Left ventricle myocardium inferior (tissue), 1 donor: ENCODE results near the gene HSBP1L1. TPM values are rescaled to one million over a fixed set of nuclear protein-coding genes. Genes with fewer than 3 reads are reported as not detected.
A peak's percentile ranks its signal among the peaks of the same experiment; 100 is the strongest.

Source experiments
- DNase-seq: peaks from one replicate; pipeline ENCODE4 v3.0.0-alpha.2; 2020
- H3K27ac ChIP-seq: fragments of 200-600 bp; replicated peaks from 2 replicates; pipeline ENCODE4 v1.8.0; 2021
- H3K27me3 ChIP-seq: fragments of 200-600 bp; 2 replicates; pipeline ENCODE4 v1.8.0; 2021; ENCODE audit warnings: low read depth
- H3K36me3 ChIP-seq: fragments of 200-600 bp; 2 replicates; pipeline ENCODE4 v1.8.0; 2021
- H3K4me1 ChIP-seq: fragments of 200-600 bp; 2 replicates; pipeline ENCODE4 v1.8.0; 2021
- H3K4me3 ChIP-seq: fragments of 200-600 bp; 2 replicates; pipeline ENCODE4 v1.8.0; 2021; ENCODE audit warnings: mild to moderate bottlenecking, moderate library complexity
- H3K9me3 ChIP-seq: fragments of 200-600 bp; replicated peaks from 2 replicates; pipeline ENCODE4 v1.8.0; 2021
- intact Hi-C: fragments of 100-400 bp; cut with micrococcal nuclease; formaldehyde crosslinking; loops from one replicate; pipeline ENCODE4 v1.11.0; 2022
- long read RNA-seq: library from polyadenylated mRNA; unstranded; transcript quantifications from one replicate; pipeline ENCODE4 v2.0.0, GENCODE V29; 2021
- total RNA-seq: library from RNA; stranded (reverse); fragmentation: NEBNext Ultra II Directional; extraction: Animal tissue kit (Norgen Biotek cat#: 25700); gene quantifications from one replicate; pipeline ENCODE4 v1.2.1, GENCODE V29; 2021
- TF ChIP-seq, protein P1 (sequence below): fragments of 200-600 bp; IDR thresholded peaks from 2 replicates; pipeline ENCODE4 v1.8.0; 2021; ENCODE audit warnings: antibody characterized with exemption, mild to moderate bottlenecking, borderline replicate concordance
- donor health status: DM: no; HTN: yes; CAD: no; lungs with severe emphysema.

Gene HSBP1L1
- 12.2 TPM for total RNA-seq
- long read RNA-seq, partial matches to known transcripts, result 0 of 7 reads
- long read RNA-seq, other reads (novel, unspliced or antisense), result 1 of 7 reads

- DNase-seq, result peak; percentile 70
- H3K27me3 ChIP-seq, result peaks cover 17% of the 10 kb centered on the region
- H3K36me3 ChIP-seq, result peaks cover 9% of the 10 kb centered on the region
- H3K27ac ChIP-seq, result peak within 1 kb of the TSS; percentile 81
- intact Hi-C loops, result no loop called here
- peak within 1 kb of the TSS; percentile 77 for H3K4me3 ChIP-seq
- H3K4me1 ChIP-seq, result peaks cover 19% of the 10 kb centered on the region
- no peaks in the 10 kb centered on the region for H3K9me3 ChIP-seq
- TF ChIP-seq, protein P1, sequence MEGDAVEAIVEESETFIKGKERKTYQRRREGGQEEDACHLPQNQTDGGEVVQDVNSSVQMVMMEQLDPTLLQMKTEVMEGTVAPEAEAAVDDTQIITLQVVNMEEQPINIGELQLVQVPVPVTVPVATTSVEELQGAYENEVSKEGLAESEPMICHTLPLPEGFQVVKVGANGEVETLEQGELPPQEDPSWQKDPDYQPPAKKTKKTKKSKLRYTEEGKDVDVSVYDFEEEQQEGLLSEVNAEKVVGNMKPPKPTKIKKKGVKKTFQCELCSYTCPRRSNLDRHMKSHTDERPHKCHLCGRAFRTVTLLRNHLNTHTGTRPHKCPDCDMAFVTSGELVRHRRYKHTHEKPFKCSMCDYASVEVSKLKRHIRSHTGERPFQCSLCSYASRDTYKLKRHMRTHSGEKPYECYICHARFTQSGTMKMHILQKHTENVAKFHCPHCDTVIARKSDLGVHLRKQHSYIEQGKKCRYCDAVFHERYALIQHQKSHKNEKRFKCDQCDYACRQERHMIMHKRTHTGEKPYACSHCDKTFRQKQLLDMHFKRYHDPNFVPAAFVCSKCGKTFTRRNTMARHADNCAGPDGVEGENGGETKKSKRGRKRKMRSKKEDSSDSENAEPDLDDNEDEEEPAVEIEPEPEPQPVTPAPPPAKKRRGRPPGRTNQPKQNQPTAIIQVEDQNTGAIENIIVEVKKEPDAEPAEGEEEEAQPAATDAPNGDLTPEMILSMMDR, result peak; percentile 64
These were observed at the start of gene HSBP1L1 for GRCh38 chr18:79964330-79965118. Gene HSBP1L1 (plus strand): TSS chr18:79964643. CDS start chr18:79964736, 93 bp downstream.

- Histone ChIP-seq H3K27ac (no peak overlapping the region), H3K36me3 (peaks cover 51% of the 10 kb centered on the region), H3K4me1 (peaks cover 6% of the 10 kb centered on the region), H3K9me3 (no peaks in the 10 kb centered on the region), H3K4me3 (no peak overlapping the region), H3K27me3 (no peaks in the 10 kb centered on the region)
- TF ChIP-seq, protein P1, result no peak
- intact Hi-C loops, result no loop called here
- DNase-seq, result no peak
These were observed 49.0 kb upstream of the HSBP1L1 start for GRCh38 chr18:79915161-79916127.

DNA sequence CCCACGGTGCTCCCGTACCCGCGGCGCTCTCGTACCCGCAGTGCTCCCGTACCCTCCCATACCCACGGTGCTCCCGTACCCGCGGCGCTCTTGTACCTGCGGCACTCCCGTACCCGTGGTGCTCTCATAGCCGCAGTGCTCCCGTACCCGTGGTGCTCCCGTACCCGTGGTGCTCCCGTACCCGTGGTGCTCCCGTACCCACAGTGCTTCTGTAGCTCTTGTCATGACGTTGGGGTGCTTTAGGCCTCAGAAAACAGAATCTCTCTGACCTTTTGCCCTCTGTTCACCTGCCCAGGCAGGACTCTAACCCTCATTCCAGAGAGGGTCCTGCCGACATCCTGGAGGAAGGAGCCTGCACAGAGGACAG, 48.3 kb upstream of the HSBP1L1 start:
- no peak for DNase-seq
- H3K9me3 ChIP-seq, result no peaks in the 10 kb centered on the region
- TF ChIP-seq, protein P1, result no peak
- intact Hi-C loops, result no loop called here
- H3K36me3 ChIP-seq, result peaks cover 51% of the 10 kb centered on the region
- H3K4me1 ChIP-seq, result peaks cover 6% of the 10 kb centered on the region
- no peak overlapping the region for H3K4me3 ChIP-seq
- H3K27ac ChIP-seq, result no peak overlapping the region
- H3K27me3 ChIP-seq, result no peaks in the 10 kb centered on the region

DNA sequence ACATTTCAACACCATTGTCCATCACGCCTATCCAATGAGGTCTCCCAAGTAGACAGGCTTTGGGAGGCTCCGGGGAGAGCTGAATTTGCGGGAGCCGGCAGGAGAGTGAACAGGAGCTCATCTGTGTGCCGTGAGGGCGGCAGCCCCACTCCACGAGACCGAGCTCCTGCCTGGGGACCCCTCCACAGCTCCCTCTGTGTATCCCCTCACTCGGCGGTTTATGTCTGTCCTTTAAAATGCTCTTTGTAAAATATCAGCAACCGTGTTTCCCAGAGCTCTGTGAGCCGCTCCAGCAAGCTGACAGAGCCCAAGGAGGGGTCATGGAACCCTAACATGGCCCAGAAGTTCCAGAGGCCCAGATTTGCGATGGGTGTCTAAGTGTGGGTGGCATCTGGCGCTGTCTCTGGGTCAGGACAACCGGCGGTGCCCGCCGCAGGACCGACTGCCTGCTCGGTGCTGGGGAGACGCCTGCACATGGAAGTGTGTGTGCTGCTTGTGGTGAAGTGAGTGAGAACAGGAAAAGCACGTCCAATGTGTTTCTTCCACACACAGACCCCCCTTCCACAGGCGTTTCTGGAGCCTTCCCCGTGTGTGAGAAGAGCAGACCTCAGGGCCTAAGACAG, 47.8 kb upstream of the HSBP1L1 start:
- peaks cover 6% of the 10 kb centered on the region for H3K4me1 ChIP-seq
- H3K27ac ChIP-seq, result no peak overlapping the region
- H3K9me3 ChIP-seq, result no peaks in the 10 kb centered on the region
- peaks cover 51% of the 10 kb centered on the region for H3K36me3 ChIP-seq
- H3K27me3 ChIP-seq, result no peaks in the 10 kb centered on the region
- intact Hi-C loops, result no loop called here
- no peak overlapping the region for H3K4me3 ChIP-seq
- TF ChIP-seq, protein P1, result no peak
- DNase-seq, result no peak
